Muscle of leg (tissue), 11 donors: ENCODE results near the gene SH2D2A. TPM values are rescaled to one million over a fixed set of nuclear protein-coding genes. Genes with fewer than 3 reads are reported as not detected.

Source experiments
- DNase-seq: peaks from one replicate; pipeline ENCODE4 v3.0.0; 2013
- H3K27ac ChIP-seq: one replicate; pipeline ENCODE4 v1.5.1; 2013; ENCODE audit warnings: mild to moderate bottlenecking, low read length, control low read depth
- H3K27me3 ChIP-seq: one replicate; pipeline ENCODE4 v1.6.1; 2013; ENCODE audit warnings: low read length; ENCODE audit not compliant: control insufficient read depth, insufficient read depth
- H3K36me3 ChIP-seq: one replicate; pipeline ENCODE4 v1.6.1; 2013; ENCODE audit warnings: low read length; ENCODE audit not compliant: control insufficient read depth, insufficient read depth
- H3K4me1 ChIP-seq: one replicate; pipeline ENCODE4 v1.6.1; 2013; ENCODE audit warnings: low read length; ENCODE audit not compliant: control insufficient read depth, insufficient read depth
- H3K4me3 ChIP-seq: one replicate; pipeline ENCODE4 v1.5.1; 2013; ENCODE audit warnings: low read length, control low read depth
- H3K9me3 ChIP-seq: replicated peaks from 2 replicates; pipeline ENCODE4 v1.6.1; 2013; ENCODE audit warnings: low read depth, low read length; ENCODE audit not compliant: control insufficient read depth
- WGBS: methylation state at CpG from one replicate; pipeline ENCODE4 v1.1.5; 2013; ENCODE audit warnings: missing lambda C conversion rate; ENCODE audit not compliant: insufficient coverage; 5-methylcytosine and 5-hydroxymethylcytosine counted together
- polyA plus RNA-seq, 8 donors: library from polyadenylated mRNA; unstranded; fragments of 120-200 nt; gene quantifications; one replicate each; pipeline versions ENCODE4 v1.2.1 to v1.2.3, GENCODE V29; 2013; ENCODE audit warnings: inconsistent platforms in 1 of 8, low replicate concordance in 1 of 8; ENCODE audit not compliant: insufficient read length in 8 of 8, insufficient read depth in 1 of 8
- total RNA-seq: library from RNA; stranded (reverse); fragments of 120-200 nt; gene quantifications from one replicate; pipeline ENCODE4 v1.2.4, GENCODE V29; 2013

SH2D2A gene
- total and polyA plus RNA-seq, 9 donors = 0.61 to 1.4 (median 0.82) TPM

GRCh38 chr1:156794506-156795373 is 21.9 kb downstream of the SH2D2A start:
- DNase-seq = no peak
- Histone ChIP-seq H3K9me3 (no peaks in the 10 kb centered on the region), H3K4me1 (no peaks in the 10 kb centered on the region), H3K4me3 (no peak overlapping the region), H3K36me3 (peaks cover 75% of the 10 kb centered on the region), H3K27me3 (no peaks in the 10 kb centered on the region), H3K27ac (no peak overlapping the region)
- WGBS = 80% methylated on average over 1 of the region's 7 CpGs

GRCh38 chr1:156789621-156790318 is 26.9 kb downstream of the SH2D2A start:
- Histone ChIP-seq H3K4me3 (no peak overlapping the region), H3K27me3 (no peaks in the 10 kb centered on the region), H3K9me3 (no peaks in the 10 kb centered on the region), H3K36me3 (peaks cover 69% of the 10 kb centered on the region), H3K4me1 (no peaks in the 10 kb centered on the region), H3K27ac (no peak overlapping the region)
- no peak for DNase-seq
- 94% methylated on average over 3 of the region's 4 CpGs for WGBS

- H3K36me3 ChIP-seq = peaks cover 66% of the 10 kb centered on the region
- no peaks in the 10 kb centered on the region for H3K27me3 ChIP-seq
- DNase-seq = no peak
- H3K4me1 ChIP-seq = no peaks in the 10 kb centered on the region
- H3K4me3 ChIP-seq = no peak overlapping the region
- WGBS = no CpG with 5 or more reads among the region's 2 CpGs
- no peak overlapping the region for H3K27ac ChIP-seq
- H3K9me3 ChIP-seq = no peaks in the 10 kb centered on the region
These were observed 28.5 kb downstream of the SH2D2A start for GRCh38 chr1:156788136-156788535.

GRCh38 chr1:156786640-156787039 is 30.0 kb downstream of the SH2D2A start:
- H3K27ac ChIP-seq = no peak overlapping the region
- 94% methylated on average over 4 of the region's 10 CpGs for WGBS
- no peak overlapping the region for H3K4me3 ChIP-seq
- H3K27me3 ChIP-seq = no peaks in the 10 kb centered on the region
- H3K9me3 ChIP-seq = no peaks in the 10 kb centered on the region
- peaks cover 65% of the 10 kb centered on the region for H3K36me3 ChIP-seq
- DNase-seq = no peak
- H3K4me1 ChIP-seq = no peaks in the 10 kb centered on the region

- peaks cover 64% of the 10 kb centered on the region for H3K36me3 ChIP-seq
- DNase-seq = no peak
- H3K9me3 ChIP-seq = no peaks in the 10 kb centered on the region
- WGBS = 96% methylated on average over 4 of the region's 6 CpGs
- no peaks in the 10 kb centered on the region for H3K27me3 ChIP-seq
- no peak overlapping the region for H3K27ac ChIP-seq
- H3K4me3 ChIP-seq = no peak overlapping the region
- H3K4me1 ChIP-seq = no peaks in the 10 kb centered on the region
These were observed 31.2 kb downstream of the SH2D2A start for GRCh38 chr1:156785458-156785857.

GRCh38 chr1:156781585-156782186 is 35.0 kb downstream of the SH2D2A start:
- no peak overlapping the region for H3K27ac ChIP-seq
- no peaks in the 10 kb centered on the region for H3K27me3 ChIP-seq
- H3K4me1 ChIP-seq = no peaks in the 10 kb centered on the region
- no peaks in the 10 kb centered on the region for H3K9me3 ChIP-seq
- peaks cover 40% of the 10 kb centered on the region for H3K36me3 ChIP-seq
- H3K4me3 ChIP-seq = no peak overlapping the region
- no peak for DNase-seq

- H3K27ac ChIP-seq = no peak overlapping the region
- DNase-seq = no peak
- H3K4me3 ChIP-seq = no peak overlapping the region
- H3K4me1 ChIP-seq = peaks cover 4% of the 10 kb centered on the region
- peaks cover 14% of the 10 kb centered on the region for H3K36me3 ChIP-seq
- H3K27me3 ChIP-seq = no peaks in the 10 kb centered on the region
- no peaks in the 10 kb centered on the region for H3K9me3 ChIP-seq
- 73% methylated on average over 1 of the region's 1 CpG for WGBS
These were observed 39.1 kb downstream of the SH2D2A start for GRCh38 chr1:156777573-156777972.

- WGBS = 100% methylated on average over 1 of the region's 4 CpGs
- H3K4me3 ChIP-seq = no peak overlapping the region
- no peak overlapping the region for H3K27ac ChIP-seq
- no peaks in the 10 kb centered on the region for H3K9me3 ChIP-seq
- peaks cover 5% of the 10 kb centered on the region for H3K4me1 ChIP-seq
- no peaks in the 10 kb centered on the region for H3K27me3 ChIP-seq
- no peak for DNase-seq
- H3K36me3 ChIP-seq = peaks cover 10% of the 10 kb centered on the region
These were observed 39.7 kb downstream of the SH2D2A start for GRCh38 chr1:156776942-156777341.

GRCh38 chr1:156775799-156776198 is 40.8 kb downstream of the SH2D2A start:
- 88% methylated on average over 3 of the region's 5 CpGs for WGBS
- Histone ChIP-seq H3K9me3 (no peaks in the 10 kb centered on the region), H3K4me3 (no peak overlapping the region), H3K27ac (no peak overlapping the region), H3K4me1 (peaks cover 9% of the 10 kb centered on the region), H3K27me3 (no peaks in the 10 kb centered on the region), H3K36me3 (peaks cover 9% of the 10 kb centered on the region)
- DNase-seq = no peak

- H3K9me3 ChIP-seq = no peaks in the 10 kb centered on the region
- H3K27ac ChIP-seq = no peak overlapping the region
- peaks cover 15% of the 10 kb centered on the region for H3K4me1 ChIP-seq
- DNase-seq = no peak
- no peaks in the 10 kb centered on the region for H3K27me3 ChIP-seq
- no CpG with 5 or more reads among the region's 3 CpGs for WGBS
- H3K36me3 ChIP-seq = peaks cover 13% of the 10 kb centered on the region
- no peak overlapping the region for H3K4me3 ChIP-seq
These were observed 43.0 kb downstream of the SH2D2A start for GRCh38 chr1:156773607-156774006.
